Endothelial cell (in vitro differentiated cells): ENCODE data around the gene IL1RL2. TPM values are rescaled to one million over a fixed set of nuclear protein-coding genes. Genes with fewer than 3 reads are reported as not detected.

Experiments
- DNase-seq: peaks from one replicate; pipeline ENCODE4 v3.0.0; 2021; ENCODE audit warnings: low spot score
- H3K27ac Mint-ChIP-seq: one replicate; pipeline ENCODE4 v1.8.0; 2021; ENCODE audit warnings: mixed read lengths, inconsistent platforms; ENCODE audit not compliant: unreplicated experiment
- H3K27me3 Mint-ChIP-seq: one replicate; pipeline ENCODE4 v1.8.0; 2021; ENCODE audit warnings: mild to moderate bottlenecking, moderate library complexity, mixed read lengths, inconsistent platforms; ENCODE audit not compliant: unreplicated experiment
- H3K36me3 Mint-ChIP-seq: one replicate; pipeline ENCODE4 v1.8.0; 2021; ENCODE audit warnings: mild to moderate bottlenecking, low read depth, mixed read lengths, inconsistent platforms; ENCODE audit not compliant: unreplicated experiment
- H3K4me1 Mint-ChIP-seq: one replicate; pipeline ENCODE4 v1.8.0; 2021; ENCODE audit warnings: mild to moderate bottlenecking, mixed read lengths, inconsistent platforms; ENCODE audit not compliant: unreplicated experiment
- H3K4me3 Mint-ChIP-seq: one replicate; pipeline ENCODE4 v1.8.0; 2021; ENCODE audit warnings: mild to moderate bottlenecking, mixed read lengths, inconsistent platforms; ENCODE audit not compliant: unreplicated experiment
- H3K9me3 Mint-ChIP-seq: one replicate; pipeline ENCODE4 v1.8.0; 2021; ENCODE audit warnings: mixed read lengths, inconsistent platforms; ENCODE audit not compliant: unreplicated experiment
- total RNA-seq: library from RNA; stranded (reverse); fragmentation: NEBNext Ultra II Directional; extraction: Animal tissue kit (Norgen Biotek cat#: 25700); gene quantifications from one replicate; pipeline ENCODE4 v1.2.1, GENCODE V29; 2021; ENCODE audit not compliant: unreplicated experiment
- TF ChIP-seq, protein P1 (sequence below): fragments of 200-600 bp; sonication (generic); IDR thresholded peaks from one replicate; pipeline ENCODE4 v1.5.0; 2021; ENCODE audit warnings: antibody characterized with exemption; ENCODE audit not compliant: unreplicated experiment

The IL1RL2 gene
- total RNA-seq, 1 donor from 2014 or later = not detected

- Mint-ChIP-seq H3K9me3 (no peaks in the 10 kb centered on the region), H3K4me1 (no peaks in the 10 kb centered on the region), H3K36me3 (no peaks in the 10 kb centered on the region), H3K27me3 (peaks cover 4% of the 10 kb centered on the region), H3K4me3 (no peak overlapping the region), H3K27ac (no peak overlapping the region)
- TF ChIP-seq, protein P1, sequence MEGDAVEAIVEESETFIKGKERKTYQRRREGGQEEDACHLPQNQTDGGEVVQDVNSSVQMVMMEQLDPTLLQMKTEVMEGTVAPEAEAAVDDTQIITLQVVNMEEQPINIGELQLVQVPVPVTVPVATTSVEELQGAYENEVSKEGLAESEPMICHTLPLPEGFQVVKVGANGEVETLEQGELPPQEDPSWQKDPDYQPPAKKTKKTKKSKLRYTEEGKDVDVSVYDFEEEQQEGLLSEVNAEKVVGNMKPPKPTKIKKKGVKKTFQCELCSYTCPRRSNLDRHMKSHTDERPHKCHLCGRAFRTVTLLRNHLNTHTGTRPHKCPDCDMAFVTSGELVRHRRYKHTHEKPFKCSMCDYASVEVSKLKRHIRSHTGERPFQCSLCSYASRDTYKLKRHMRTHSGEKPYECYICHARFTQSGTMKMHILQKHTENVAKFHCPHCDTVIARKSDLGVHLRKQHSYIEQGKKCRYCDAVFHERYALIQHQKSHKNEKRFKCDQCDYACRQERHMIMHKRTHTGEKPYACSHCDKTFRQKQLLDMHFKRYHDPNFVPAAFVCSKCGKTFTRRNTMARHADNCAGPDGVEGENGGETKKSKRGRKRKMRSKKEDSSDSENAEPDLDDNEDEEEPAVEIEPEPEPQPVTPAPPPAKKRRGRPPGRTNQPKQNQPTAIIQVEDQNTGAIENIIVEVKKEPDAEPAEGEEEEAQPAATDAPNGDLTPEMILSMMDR = no peak
- no peak for DNase-seq
Observed at GRCh38 chr2:102193074-102193473, 6.3 kb downstream of the IL1RL2 start.

GRCh38 chr2:102194609-102195268 is 7.9 kb downstream of the IL1RL2 start:
- Mint-ChIP-seq H3K4me1 (no peaks in the 10 kb centered on the region), H3K27ac (no peak overlapping the region), H3K9me3 (no peaks in the 10 kb centered on the region), H3K36me3 (no peaks in the 10 kb centered on the region), H3K27me3 (peaks cover 1% of the 10 kb centered on the region), H3K4me3 (no peak overlapping the region)
- TF ChIP-seq, protein P1 = no peak
- DNase-seq = no peak

GRCh38 chr2:102197389-102198137 is 10.7 kb downstream of the IL1RL2 start:
- peaks cover 1% of the 10 kb centered on the region for H3K27me3 Mint-ChIP-seq
- no peak overlapping the region for H3K27ac Mint-ChIP-seq
- H3K9me3 Mint-ChIP-seq = no peaks in the 10 kb centered on the region
- no peak for DNase-seq
- TF ChIP-seq, protein P1 = no peak
- H3K4me1 Mint-ChIP-seq = no peaks in the 10 kb centered on the region
- H3K4me3 Mint-ChIP-seq = no peak overlapping the region
- H3K36me3 Mint-ChIP-seq = no peaks in the 10 kb centered on the region

DNA sequence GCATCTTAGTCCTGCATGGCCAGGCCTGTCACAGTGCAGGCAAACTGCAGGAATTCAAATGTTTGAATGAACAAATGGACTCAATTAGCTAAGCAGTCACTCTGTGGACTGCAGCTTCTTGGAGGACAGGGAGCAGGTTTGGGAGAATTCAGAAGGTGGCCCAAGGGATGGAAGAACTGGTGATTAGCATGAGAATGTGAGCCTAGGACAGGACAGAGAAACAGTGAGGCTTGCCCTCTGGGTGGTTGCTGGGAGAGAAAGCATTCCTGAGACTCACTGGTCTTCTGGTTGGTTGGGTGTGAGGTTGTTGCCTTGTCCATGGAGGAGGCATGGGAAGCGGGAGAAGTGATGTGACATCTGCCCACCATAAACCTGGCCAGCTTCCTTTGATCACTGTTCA is 13.7 kb downstream of the IL1RL2 start:
- no peak for DNase-seq
- Mint-ChIP-seq H3K36me3 (no peaks in the 10 kb centered on the region), H3K27ac (no peak overlapping the region), H3K4me1 (no peaks in the 10 kb centered on the region), H3K27me3 (peaks cover 2% of the 10 kb centered on the region), H3K4me3 (no peak overlapping the region), H3K9me3 (no peaks in the 10 kb centered on the region)
- TF ChIP-seq, protein P1 = no peak

DNA sequence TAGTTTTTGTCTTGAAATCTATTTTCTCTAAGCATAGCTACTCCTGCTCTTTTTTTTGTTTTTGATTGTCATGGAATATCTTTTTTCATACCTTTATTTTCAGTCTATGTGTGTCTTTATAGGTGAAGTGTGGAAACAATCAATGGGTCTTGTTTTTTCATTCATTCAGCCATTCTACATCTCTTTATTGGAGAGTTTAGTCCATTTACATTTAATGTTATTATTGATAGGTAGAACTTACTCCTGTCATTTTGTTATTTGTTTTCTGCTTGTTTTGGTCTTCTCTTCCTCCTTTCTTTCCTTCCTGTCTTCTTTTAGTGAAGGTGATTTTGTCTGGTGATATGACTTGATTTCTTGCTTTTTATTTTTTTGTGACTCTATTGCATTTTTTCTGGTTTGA is 17.8 kb downstream of the IL1RL2 start:
- peaks cover 2% of the 10 kb centered on the region for H3K27me3 Mint-ChIP-seq
- no peaks in the 10 kb centered on the region for H3K4me1 Mint-ChIP-seq
- H3K9me3 Mint-ChIP-seq = no peaks in the 10 kb centered on the region
- H3K27ac Mint-ChIP-seq = no peak overlapping the region
- TF ChIP-seq, protein P1 = no peak
- H3K4me3 Mint-ChIP-seq = no peak overlapping the region
- no peak for DNase-seq
- H3K36me3 Mint-ChIP-seq = no peaks in the 10 kb centered on the region
